GM20000 (cell line): ENCODE results near the gene HPCAL1.

Experiments used
- DNase-seq: peaks from one replicate; pipeline ENCODE4 v3.0.0; 2012; ENCODE audit warnings: low spot score
- TF ChIP-seq, protein P1 (sequence below): IDR thresholded peaks from 2 replicates; pipeline ENCODE4 v1.5.1; 2012; ENCODE audit warnings: mild to moderate bottlenecking, control low read depth; ENCODE audit errors: extremely low read depth, missing control alignments

Gene HPCAL1

GRCh38 chr2:10354399-10354798 is 51.7 kb downstream of the HPCAL1 start:
- TF ChIP-seq, protein P1, sequence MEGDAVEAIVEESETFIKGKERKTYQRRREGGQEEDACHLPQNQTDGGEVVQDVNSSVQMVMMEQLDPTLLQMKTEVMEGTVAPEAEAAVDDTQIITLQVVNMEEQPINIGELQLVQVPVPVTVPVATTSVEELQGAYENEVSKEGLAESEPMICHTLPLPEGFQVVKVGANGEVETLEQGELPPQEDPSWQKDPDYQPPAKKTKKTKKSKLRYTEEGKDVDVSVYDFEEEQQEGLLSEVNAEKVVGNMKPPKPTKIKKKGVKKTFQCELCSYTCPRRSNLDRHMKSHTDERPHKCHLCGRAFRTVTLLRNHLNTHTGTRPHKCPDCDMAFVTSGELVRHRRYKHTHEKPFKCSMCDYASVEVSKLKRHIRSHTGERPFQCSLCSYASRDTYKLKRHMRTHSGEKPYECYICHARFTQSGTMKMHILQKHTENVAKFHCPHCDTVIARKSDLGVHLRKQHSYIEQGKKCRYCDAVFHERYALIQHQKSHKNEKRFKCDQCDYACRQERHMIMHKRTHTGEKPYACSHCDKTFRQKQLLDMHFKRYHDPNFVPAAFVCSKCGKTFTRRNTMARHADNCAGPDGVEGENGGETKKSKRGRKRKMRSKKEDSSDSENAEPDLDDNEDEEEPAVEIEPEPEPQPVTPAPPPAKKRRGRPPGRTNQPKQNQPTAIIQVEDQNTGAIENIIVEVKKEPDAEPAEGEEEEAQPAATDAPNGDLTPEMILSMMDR = no peak

GRCh38 chr2:10355471-10356438 is 53.1 kb downstream of the HPCAL1 start:
- TF ChIP-seq, protein P1 = no peak
- no peak for DNase-seq

More at GRCh38 chr2:10354399-10354798, 51.7 kb downstream of the HPCAL1 start:
- no peak for DNase-seq

GRCh38 chr2:10356439-10356811 is 53.7 kb downstream of the HPCAL1 start:
- TF ChIP-seq, protein P1 = no peak
- no peak for DNase-seq

- TF ChIP-seq, protein P1 = no peak
These were observed 54.8 kb downstream of the HPCAL1 start for GRCh38 chr2:10357193-10358169.

DNA sequence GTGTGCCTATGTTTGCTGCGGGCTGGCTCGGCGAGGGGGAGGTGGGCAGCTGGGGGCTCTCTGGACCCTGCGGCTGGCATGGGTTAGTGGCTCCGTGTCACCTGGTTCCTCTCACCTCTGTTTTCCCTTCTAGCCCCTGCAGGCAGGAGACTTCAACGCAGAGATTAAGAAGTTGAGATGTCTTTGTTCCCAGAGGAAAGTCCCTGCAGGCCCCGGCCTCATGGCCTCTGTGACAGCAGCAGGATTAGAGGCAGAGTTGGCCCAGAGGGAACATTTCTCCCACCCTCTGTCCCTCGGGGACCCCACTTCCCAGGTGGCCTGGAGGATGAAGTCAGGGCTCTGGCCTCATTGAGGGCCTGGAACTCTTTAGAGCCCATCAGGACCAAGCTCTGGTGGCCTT is 56.5 kb downstream of the HPCAL1 start:
- TF ChIP-seq, protein P1 = no peak
- no peak for DNase-seq

More at GRCh38 chr2:10357193-10358169, 54.8 kb downstream of the HPCAL1 start:
- DNase-seq = no peak

- no peak for DNase-seq
- TF ChIP-seq, protein P1 = no peak
These were observed 57.1 kb downstream of the HPCAL1 start for GRCh38 chr2:10359731-10360329.
